ENCODE measurements around the gene MAP1LC3A.

- TF ChIP-seq CTCF (IDR thresholded peaks at IDR 0.05): no peak
- no peak for TF ChIP-seq POLR2A (IDR thresholded peaks at IDR 0.05)
These were observed 46.7 kb downstream of the MAP1LC3A start for GRCh38 chr20:34604980-34605788.
